ENCODE results near the gene CEP63.

CEP63 gene

DNA sequence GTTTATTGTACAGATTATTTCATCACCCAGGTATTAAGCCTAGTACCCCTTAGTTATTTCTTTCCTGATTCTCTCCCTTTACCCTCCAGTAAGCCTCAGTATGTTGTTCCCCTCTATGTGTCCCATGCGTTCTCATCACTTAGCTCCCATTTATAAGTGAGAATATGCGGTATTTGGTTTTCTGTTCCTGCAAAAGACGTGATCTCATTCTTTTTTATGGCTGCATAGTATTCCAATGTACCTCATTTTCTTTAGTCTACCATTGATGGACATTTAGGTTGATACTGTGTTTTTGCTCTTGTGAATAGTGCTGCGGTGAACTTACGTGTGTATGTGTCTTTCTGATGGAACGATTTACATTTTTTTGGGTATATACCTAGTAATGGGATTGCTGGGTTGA is 36.7 kb downstream of the CEP63 start:
- no peak for DNase-seq
- Histone ChIP-seq H3K27me3 (no peaks in the 10 kb centered on the region), H3K36me3 (no peaks in the 10 kb centered on the region; the same call in 1 of the 2 replicates), H3K4me3 (ENCODE audit: low read depth, low read length) (no peak overlapping the region), H3K4me1 (no peaks in the 10 kb centered on the region), H3K9me3 (peaks cover 2% of the 10 kb centered on the region; the same call in 1 of the 2 replicates)
- TF ChIP-seq, protein P1, sequence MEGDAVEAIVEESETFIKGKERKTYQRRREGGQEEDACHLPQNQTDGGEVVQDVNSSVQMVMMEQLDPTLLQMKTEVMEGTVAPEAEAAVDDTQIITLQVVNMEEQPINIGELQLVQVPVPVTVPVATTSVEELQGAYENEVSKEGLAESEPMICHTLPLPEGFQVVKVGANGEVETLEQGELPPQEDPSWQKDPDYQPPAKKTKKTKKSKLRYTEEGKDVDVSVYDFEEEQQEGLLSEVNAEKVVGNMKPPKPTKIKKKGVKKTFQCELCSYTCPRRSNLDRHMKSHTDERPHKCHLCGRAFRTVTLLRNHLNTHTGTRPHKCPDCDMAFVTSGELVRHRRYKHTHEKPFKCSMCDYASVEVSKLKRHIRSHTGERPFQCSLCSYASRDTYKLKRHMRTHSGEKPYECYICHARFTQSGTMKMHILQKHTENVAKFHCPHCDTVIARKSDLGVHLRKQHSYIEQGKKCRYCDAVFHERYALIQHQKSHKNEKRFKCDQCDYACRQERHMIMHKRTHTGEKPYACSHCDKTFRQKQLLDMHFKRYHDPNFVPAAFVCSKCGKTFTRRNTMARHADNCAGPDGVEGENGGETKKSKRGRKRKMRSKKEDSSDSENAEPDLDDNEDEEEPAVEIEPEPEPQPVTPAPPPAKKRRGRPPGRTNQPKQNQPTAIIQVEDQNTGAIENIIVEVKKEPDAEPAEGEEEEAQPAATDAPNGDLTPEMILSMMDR (IDR thresholded peaks at IDR 0.05; ENCODE audit: low read depth, low read length): no peak

DNA sequence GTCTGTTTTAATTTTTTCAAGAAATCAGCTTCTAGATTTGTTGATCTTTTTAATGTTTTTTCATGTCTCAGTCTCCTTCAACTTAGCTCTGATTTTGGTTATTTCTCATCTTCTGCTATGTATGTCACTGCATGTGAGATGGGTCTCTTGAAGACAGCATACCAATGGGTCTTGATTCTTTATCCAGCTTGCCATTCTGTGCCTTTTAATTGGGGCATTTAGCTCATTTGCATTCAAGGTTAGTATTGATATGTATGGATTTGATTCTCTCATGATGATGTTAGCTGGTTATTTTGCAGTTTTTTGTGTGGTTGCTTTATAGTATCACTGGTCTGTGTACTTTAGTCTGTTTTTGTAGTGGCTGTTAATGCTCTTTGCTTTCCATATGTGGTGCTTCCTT is 39.4 kb downstream of the CEP63 start:
- H3K9me3 ChIP-seq: peaks cover 2% of the 10 kb centered on the region; the same call in 1 of the 2 replicates
- H3K27me3 ChIP-seq: no peaks in the 10 kb centered on the region
- H3K4me3 ChIP-seq (ENCODE audit: low read depth, low read length): no peak overlapping the region
- H3K36me3 ChIP-seq: no peaks in the 10 kb centered on the region; the same call in 1 of the 2 replicates
- DNase-seq: no peak
- TF ChIP-seq, protein P1 (IDR thresholded peaks at IDR 0.05; ENCODE audit: low read depth, low read length): no peak
- H3K4me1 ChIP-seq: no peaks in the 10 kb centered on the region

DNA sequence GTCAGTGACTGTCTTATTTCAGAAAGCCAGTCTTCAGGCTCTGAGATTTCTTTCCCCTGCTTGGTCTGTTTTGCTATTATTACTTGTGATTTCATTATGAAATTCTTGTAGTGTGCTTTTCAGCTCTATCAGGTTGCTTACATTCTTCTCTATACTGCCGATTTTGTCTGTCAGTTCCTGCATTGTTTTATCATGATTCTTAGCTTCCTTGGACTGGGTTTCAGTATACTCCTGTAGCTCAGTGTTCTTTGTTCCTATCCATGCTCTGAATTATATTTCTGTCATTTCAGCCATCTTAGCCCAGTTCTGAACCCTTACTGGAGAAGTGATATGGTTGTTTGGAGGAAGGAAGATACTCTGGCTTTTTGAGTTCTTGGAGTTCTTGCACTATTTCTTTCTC is 40.5 kb downstream of the CEP63 start:
- Histone ChIP-seq H3K27me3 (no peaks in the 10 kb centered on the region), H3K36me3 (no peaks in the 10 kb centered on the region; the same call in 1 of the 2 replicates), H3K4me3 (ENCODE audit: low read depth, low read length) (no peak overlapping the region), H3K9me3 (peaks cover 2% of the 10 kb centered on the region; the same call in 1 of the 2 replicates), H3K4me1 (no peaks in the 10 kb centered on the region)
- TF ChIP-seq, protein P1 (IDR thresholded peaks at IDR 0.05; ENCODE audit: low read depth, low read length): no peak
- DNase-seq: no peak

DNA sequence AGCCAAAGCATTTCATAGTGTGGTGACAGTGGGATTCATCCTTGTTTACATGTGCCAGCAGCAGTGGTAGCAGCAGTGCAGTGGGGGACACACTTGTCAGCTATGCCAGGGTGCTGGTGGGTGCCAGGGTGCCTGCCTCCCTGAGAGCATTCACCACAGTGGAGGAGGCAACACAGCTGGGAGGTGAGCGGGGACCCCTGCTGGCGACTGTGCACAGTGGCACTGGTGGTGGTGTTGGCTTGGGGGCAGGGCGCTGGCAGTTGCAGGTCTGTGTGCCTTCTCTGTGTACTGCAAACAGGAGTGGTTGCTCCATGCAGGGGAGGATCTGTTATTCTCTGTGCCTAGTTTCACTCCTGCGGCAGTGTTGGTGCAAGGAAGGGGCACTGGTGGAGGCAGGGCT is 41.2 kb downstream of the CEP63 start:
- Histone ChIP-seq H3K36me3 (no peaks in the 10 kb centered on the region; the same call in 1 of the 2 replicates), H3K4me3 (ENCODE audit: low read depth, low read length) (no peak overlapping the region), H3K4me1 (no peaks in the 10 kb centered on the region), H3K9me3 (peaks cover 2% of the 10 kb centered on the region; the same call in 1 of the 2 replicates), H3K27me3 (no peaks in the 10 kb centered on the region)
- TF ChIP-seq, protein P1 (IDR thresholded peaks at IDR 0.05; ENCODE audit: low read depth, low read length): peak; percentile 29; the same call in 1 of the 2 replicates
- peak; percentile 21 for DNase-seq

DNA sequence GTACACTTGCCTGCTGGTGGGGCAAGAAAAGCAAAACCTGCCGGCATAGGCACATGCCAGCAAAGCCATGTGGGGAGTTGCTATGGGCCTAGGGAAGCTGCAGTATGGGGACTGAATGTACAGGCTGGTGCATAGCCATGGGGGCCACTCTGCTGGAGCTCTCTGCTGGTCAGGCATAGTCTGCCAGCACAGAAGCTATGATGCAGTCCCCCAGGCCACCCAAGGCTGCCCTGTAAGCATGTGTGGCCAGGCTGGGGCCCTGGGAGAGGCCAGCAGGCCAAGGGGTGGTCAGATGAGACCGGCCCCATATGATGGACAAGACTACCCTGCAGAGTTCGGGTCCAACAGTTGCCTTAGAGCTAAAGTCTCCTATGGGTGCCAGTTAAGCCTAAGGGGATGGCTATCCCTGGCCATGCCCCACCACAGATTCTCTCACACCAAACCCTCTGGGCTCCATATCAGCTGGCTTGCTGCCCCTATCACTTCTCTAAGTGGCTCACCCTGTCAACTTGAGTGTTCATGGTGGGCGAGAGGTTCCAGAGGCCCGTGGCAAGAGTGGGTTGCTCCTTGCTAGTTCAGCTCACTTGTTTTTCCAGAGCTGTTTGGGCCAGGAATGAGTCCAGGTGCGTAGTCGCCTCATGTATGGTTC is 41.8 kb downstream of the CEP63 start:
- H3K27me3 ChIP-seq: no peaks in the 10 kb centered on the region
- peaks cover under 1% of the 10 kb centered on the region; the same call in 1 of the 2 replicates for H3K9me3 ChIP-seq
- no peak for DNase-seq
- no peak overlapping the region for H3K4me3 ChIP-seq (ENCODE audit: low read depth, low read length)
- H3K4me1 ChIP-seq: no peaks in the 10 kb centered on the region
- TF ChIP-seq, protein P1 (IDR thresholded peaks at IDR 0.05; ENCODE audit: low read depth, low read length): no peak
- H3K36me3 ChIP-seq: no peaks in the 10 kb centered on the region

- DNase-seq: no peak
- peaks cover 4% of the 10 kb centered on the region; the same call in 1 of the 2 replicates for H3K36me3 ChIP-seq
- TF ChIP-seq, protein P1 (IDR thresholded peaks at IDR 0.05; ENCODE audit: low read depth, low read length): no peak
Measured at GRCh38 chr3:134533493-134533892, 47.6 kb downstream of the CEP63 start.

More at GRCh38 chr3:134533493-134533892, 47.6 kb downstream of the CEP63 start:
- Histone ChIP-seq H3K9me3 (no peaks in the 10 kb centered on the region), H3K4me3 (ENCODE audit: low read depth, low read length) (no peak overlapping the region), H3K4me1 (no peaks in the 10 kb centered on the region), H3K27me3 (no peaks in the 10 kb centered on the region)
